Heart left ventricle (tissue), 16 donors: ENCODE results near the gene KCNMA1. TPM values are rescaled to one million over a fixed set of nuclear protein-coding genes. Genes with fewer than 3 reads are reported as not detected.

Experiments
- ATAC-seq, 4 donors: fragments of 200-7000 bp; cut with Tn5 transposase; one replicate each; pipeline ENCODE4 v1.9.1; 2020 to 2022; ENCODE audit warnings: moderate library complexity in 4 of 4, mild to moderate bottlenecking in 3 of 4, moderate number of reproducible peaks in 1 of 4
- DNase-seq, 5 donors: peaks; one replicate each; pipeline ENCODE4 v3.0.0-alpha.2; 2020
- H3K27ac ChIP-seq, 12 donors: fragments of 200-600 bp; sonication (generic) in 4 of 12; one replicate each; pipeline versions ENCODE4 v1.5.0 to v1.8.0; 2016 to 2022; ENCODE audit warnings: mild to moderate bottlenecking in 2 of 12
- H3K27me3 ChIP-seq, 9 donors: fragments of 200-600 bp; sonication (generic) in 2 of 9; one replicate each; pipeline versions ENCODE4 v1.5.1 to v1.8.0; 2016 to 2022; ENCODE audit warnings: mild to moderate bottlenecking in 3 of 9
- H3K36me3 ChIP-seq, 9 donors: fragments of 200-600 bp; sonication (generic) in 2 of 9; one replicate each; pipeline versions ENCODE4 v1.5.0 to v1.8.0; 2018 to 2022; ENCODE audit warnings: mild to moderate bottlenecking in 2 of 9
- H3K4me1 ChIP-seq, 12 donors: fragments of 200-600 bp; sonication (generic) in 4 of 12; one replicate each; pipeline versions ENCODE4 v1.5.0 to v1.8.0; 2016 to 2022; ENCODE audit warnings: mild to moderate bottlenecking in 3 of 12
- H3K4me3 ChIP-seq, 12 donors: fragments of 200-600 bp; sonication (generic) in 4 of 12; one replicate each; pipeline versions ENCODE4 v1.5.0 to v1.8.0; 2017 to 2022; ENCODE audit warnings: mild to moderate bottlenecking in 9 of 12, moderate library complexity in 4 of 12
- H3K9me3 ChIP-seq, 12 donors: fragments of 200-600 bp; sonication (generic) in 4 of 12; one replicate each; pipeline versions ENCODE4 v1.5.0 to v1.8.0; 2016 to 2022; ENCODE audit warnings: mild to moderate bottlenecking in 1 of 12
- POLR2A ChIP-seq, 2 donors: fragments of 450-650 bp; IDR thresholded peaks; one replicate each; pipeline ENCODE4 v1.6.1; 2017; ENCODE audit warnings: antibody characterized with exemption in 2 of 2, mild to moderate bottlenecking in 2 of 2, moderate library complexity in 2 of 2
- WGBS, 4 donors: extraction: QIAGEN DNeasy Blood & Tissue Kit in 2 of 4; methylation state at CpG; one replicate each; pipeline versions ENCODE4 v1.1.5 to v1.1.7; 2013 to 2018; 5-methylcytosine and 5-hydroxymethylcytosine counted together
- intact Hi-C, 10 donors: fragments of 100-400 bp; cut with DNase I; formaldehyde crosslinking; loops; one replicate each; pipeline versions ENCODE4 v1.11.1 to v1.14.2; 2022
- polyA plus RNA-seq, 2 donors: library from polyadenylated mRNA; stranded (reverse); fragments of 200-250 nt; gene quantifications; one replicate each; pipeline ENCODE4 v1.2.3, GENCODE V29; 2013
- total RNA-seq, 9 donors: library from RNA; depleted of rRNA in 2 of 9; stranded (reverse); fragments of >200 nt in 2 of 9; fragmentation: NEBNext Ultra II Directional in 3 of 9; extraction: Animal tissue kit (Norgen Biotek cat#: 25700) in 3 of 9; gene quantifications; one replicate each; pipeline versions ENCODE4 v1.1.0 to v1.2.4, GENCODE V29; 2016 to 2023
- TF ChIP-seq, protein P1 (sequence below), 12 donors: fragments of 200-600 bp; sonication (generic) in 4 of 12; IDR thresholded peaks; one replicate each; pipeline versions ENCODE4 v1.5.0 to v1.8.0; 2018 to 2022; ENCODE audit warnings: antibody characterized with exemption in 12 of 12, mild to moderate bottlenecking in 5 of 12
- donor health status: ischemic (EF 13 %, LVEDD 7.1; RV severe dilation, severe dysfunction).
- donor health status: healthy with polysubstance abuse.
- donor health status: DM: no; HTN: yes; CAD: no.
- donor health status: DM: no; HTN: no; CAD: no.
- donor health status: ischemic (EF 25% LVEDD 6.9; RV normal size, moderate dysfunction).
- donor health status: ischemic (EF 25% LVEDD 5.7; RV mildly dilated, moderate dysfunction).
- donor health status: healthy.
- donor health status: DM: yes; HTN: yes; CAD: no.
- donor health status: ischemic (EF 35%, LVEDD 5.7; RV mildly dilated, moderate dysfunction).
- donor health status: nonischemic (EF 11% LVEDD 7.7; RV severe dilation, severe dysfunction).
- donor health status: DM: yes; HTN: yes; CAD: no.
- donor health status: PGD.
- donor health status: ischemic (EF 29% LVEDD 5.4; RV normal size, mild dysfunction).
- donor health status: nonischemic (EF 23%, LVEDD 6.1; RV moderate dilation, normal function).

KCNMA1 gene
- total and polyA plus RNA-seq, 11 donors, result 0.39 to 8.7 (median 1.7) TPM

GRCh38 chr10:77123330-77123729 lies 514.3 kb downstream of the KCNMA1 start:
- Histone ChIP-seq H3K9me3 (no peaks in the 10 kb centered on the region), H3K36me3 (no peaks in the 10 kb centered on the region), H3K27ac (no peak overlapping the region), H3K4me3 (no peak overlapping the region), H3K4me1 (no peaks in the 10 kb centered on the region), H3K27me3 (peaks cover 0 to 4% (median 0%) of the 10 kb centered on the region in 9 donors)
- 70 to 78% (median 74%) methylated on average over 5 of the region's 5 CpGs for WGBS, 4 donors
- ATAC-seq (no peak), DNase-seq (no peak)
- intact Hi-C loops, result no loop called here
- TF ChIP-seq, protein P1, sequence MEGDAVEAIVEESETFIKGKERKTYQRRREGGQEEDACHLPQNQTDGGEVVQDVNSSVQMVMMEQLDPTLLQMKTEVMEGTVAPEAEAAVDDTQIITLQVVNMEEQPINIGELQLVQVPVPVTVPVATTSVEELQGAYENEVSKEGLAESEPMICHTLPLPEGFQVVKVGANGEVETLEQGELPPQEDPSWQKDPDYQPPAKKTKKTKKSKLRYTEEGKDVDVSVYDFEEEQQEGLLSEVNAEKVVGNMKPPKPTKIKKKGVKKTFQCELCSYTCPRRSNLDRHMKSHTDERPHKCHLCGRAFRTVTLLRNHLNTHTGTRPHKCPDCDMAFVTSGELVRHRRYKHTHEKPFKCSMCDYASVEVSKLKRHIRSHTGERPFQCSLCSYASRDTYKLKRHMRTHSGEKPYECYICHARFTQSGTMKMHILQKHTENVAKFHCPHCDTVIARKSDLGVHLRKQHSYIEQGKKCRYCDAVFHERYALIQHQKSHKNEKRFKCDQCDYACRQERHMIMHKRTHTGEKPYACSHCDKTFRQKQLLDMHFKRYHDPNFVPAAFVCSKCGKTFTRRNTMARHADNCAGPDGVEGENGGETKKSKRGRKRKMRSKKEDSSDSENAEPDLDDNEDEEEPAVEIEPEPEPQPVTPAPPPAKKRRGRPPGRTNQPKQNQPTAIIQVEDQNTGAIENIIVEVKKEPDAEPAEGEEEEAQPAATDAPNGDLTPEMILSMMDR (IDR thresholded peaks at IDR 0.05), result no peak
- no peak for TF ChIP-seq POLR2A (IDR thresholded peaks at IDR 0.05)

DNA sequence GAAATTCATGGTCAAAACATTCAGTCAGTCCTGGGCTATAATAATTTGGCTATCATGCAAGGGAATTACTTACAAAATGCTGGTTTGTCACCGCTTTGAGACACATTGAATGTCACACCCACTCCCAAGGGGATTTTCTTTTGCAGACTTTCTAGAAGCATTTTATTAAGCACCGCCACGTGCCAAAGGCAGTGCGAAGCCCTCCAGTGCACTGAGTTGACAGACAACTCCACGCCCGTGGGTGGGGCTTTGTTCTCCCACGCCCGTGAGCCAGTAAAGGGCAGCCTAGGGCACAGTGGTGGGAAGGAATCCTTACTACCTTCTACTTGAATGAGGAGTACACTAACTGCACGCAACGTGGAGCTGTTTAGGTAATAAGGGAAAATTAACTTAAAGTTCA lies 515.8 kb downstream of the KCNMA1 start:
- intact Hi-C loops, result no loop called here
- DNase-seq (no peak), ATAC-seq (no peak)
- TF ChIP-seq, protein P1 (IDR thresholded peaks at IDR 0.05), result no peak
- TF ChIP-seq POLR2A (IDR thresholded peaks at IDR 0.05), result no peak
- 76 to 81% (median 79%) methylated on average over 10 of the region's 10 CpGs for WGBS, 4 donors
- no peak overlapping the region for H3K27ac ChIP-seq
- no peaks in the 10 kb centered on the region for H3K36me3 ChIP-seq
- no peak overlapping the region for H3K4me3 ChIP-seq
- no peaks in the 10 kb centered on the region for H3K9me3 ChIP-seq
- no peaks in the 10 kb centered on the region for H3K4me1 ChIP-seq
- H3K27me3 ChIP-seq, result peaks cover 0 to 9% (median 0%) of the 10 kb centered on the region in 9 donors

DNA sequence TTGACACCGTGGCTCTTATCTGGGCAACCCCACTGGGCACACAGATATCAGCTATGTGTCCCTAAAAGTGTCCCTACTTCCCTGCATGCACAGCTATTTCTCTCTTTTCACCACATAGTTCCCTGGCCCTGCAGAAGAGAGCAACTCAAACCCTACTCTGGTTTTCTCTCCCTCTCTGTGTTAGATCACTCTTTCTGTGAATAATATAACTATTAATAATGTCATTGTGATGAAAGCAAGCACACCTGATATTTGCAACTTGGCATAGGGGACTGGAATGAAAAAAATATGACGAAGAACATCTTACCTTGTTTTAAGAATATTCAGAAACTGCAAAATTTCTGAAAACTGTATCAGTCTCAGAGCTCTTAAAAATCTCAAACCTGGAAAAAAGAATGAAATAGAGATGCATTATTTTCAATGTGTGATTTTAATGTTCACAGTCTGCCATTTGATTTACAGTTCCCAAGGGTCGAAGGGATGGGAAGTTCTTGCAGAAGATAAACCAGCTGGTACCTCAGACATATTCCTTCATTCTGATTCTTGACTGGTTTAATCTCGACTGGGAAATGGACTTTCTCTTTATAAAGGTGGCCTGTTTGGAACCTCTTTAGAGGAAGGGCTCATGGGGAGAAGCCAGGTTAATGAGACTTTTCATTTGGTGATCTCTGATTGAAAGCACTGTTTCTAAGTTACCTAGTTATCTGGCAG lies 516.8 kb downstream of the KCNMA1 start:
- no peak for TF ChIP-seq POLR2A (IDR thresholded peaks at IDR 0.05)
- TF ChIP-seq, protein P1 (IDR thresholded peaks at IDR 0.05), result no peak
- Histone ChIP-seq H3K9me3 (no peaks in the 10 kb centered on the region), H3K36me3 (no peaks in the 10 kb centered on the region), H3K4me1 (no peaks in the 10 kb centered on the region), H3K27me3 (peaks cover 0 to 9% (median 0%) of the 10 kb centered on the region in 9 donors), H3K4me3 (no peak overlapping the region), H3K27ac (no peak overlapping the region)
- intact Hi-C loops, result no loop called here
- DNase-seq, result no peak
- 63 to 76% (median 64%) methylated on average over 4 of the region's 4 CpGs for WGBS, 4 donors
- ATAC-seq, result no peak

- 42 to 61% (median 55%) methylated on average over 4 of the region's 4 CpGs for WGBS, 4 donors
- TF ChIP-seq, protein P1 (IDR thresholded peaks at IDR 0.05), result no peak
- TF ChIP-seq POLR2A (IDR thresholded peaks at IDR 0.05), result no peak
- Histone ChIP-seq H3K27ac (no peak overlapping the region), H3K4me3 (no peak overlapping the region), H3K27me3 (peaks cover 0 to 9% (median 0%) of the 10 kb centered on the region in 9 donors), H3K36me3 (no peaks in the 10 kb centered on the region), H3K9me3 (no peaks in the 10 kb centered on the region), H3K4me1 (no peaks in the 10 kb centered on the region)
- ATAC-seq, result no peak
- intact Hi-C loops, result no loop called here
- no peak for DNase-seq
These were observed 517.6 kb downstream of the KCNMA1 start for GRCh38 chr10:77120012-77120411.
